ENCODE measurements around the gene CIC.

CIC gene

DNA sequence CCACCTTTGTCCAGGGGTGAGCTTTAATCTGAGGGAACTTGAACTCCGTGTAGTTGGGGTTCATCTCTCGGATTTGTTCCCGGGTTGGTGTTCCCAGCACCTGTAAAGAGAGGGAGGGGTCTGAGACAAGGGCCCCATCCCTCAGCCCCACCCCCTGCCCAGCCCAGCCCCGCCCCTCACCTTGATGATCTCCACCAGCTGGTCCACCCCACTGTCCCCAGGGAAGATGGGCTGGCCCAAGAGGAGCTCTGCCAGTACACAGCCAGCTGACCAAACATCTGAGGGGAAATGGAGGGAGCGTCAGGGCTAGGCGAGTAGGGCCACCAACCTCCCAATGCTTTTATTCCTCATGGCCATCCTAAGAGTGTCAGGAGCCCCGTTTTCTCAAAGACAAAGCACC lies 35.9 kb upstream of the CIC start:
- no peak overlapping the region for H2BK15ac ChIP-seq (ENCODE audit: low read depth, poor library complexity, severe bottlenecking)

DNA sequence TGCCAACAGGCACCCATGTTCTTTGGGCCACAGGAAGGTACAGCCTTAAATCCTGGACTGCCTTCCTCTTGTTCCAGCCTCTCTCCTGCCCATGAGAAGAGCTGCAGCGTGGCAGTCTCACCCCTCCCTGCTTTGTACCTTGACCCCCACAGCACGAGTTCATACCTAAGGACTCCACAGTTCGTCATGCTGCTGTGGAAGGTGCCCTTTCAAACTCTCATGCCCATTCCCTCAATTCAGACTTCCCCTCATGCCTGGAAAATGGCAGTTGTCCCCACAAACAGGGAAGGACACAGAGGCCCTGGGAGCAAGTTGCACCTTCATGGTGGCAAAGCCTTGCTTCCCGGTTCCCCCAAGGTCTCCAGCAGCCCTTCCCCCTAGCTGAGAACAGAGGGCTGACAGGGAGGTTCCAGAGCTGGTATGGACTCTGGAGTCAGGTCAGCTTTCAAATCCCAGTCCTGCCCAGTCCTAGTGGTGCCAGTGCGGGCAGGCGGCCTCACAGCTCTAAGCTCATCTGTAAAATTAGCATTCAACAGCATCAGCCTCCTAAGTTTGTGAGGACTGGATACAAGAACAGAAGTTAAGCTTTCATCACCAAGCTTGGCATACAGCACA lies 35.3 kb upstream of the CIC start:
- Histone ChIP-seq H3K23ac (ENCODE audit: low read length in 2 of 2) (peak overlapping the region in 1 of 2 experiments; percentile 42), H3K4me1 (ENCODE audit: control insufficient read depth, insufficient read depth, low read depth, low read length) (peaks cover 5% of the 10 kb centered on the region), H3K9ac (ENCODE audit: low read length) (no peak overlapping the region), H4K8ac (ENCODE audit: low read length) (no peak overlapping the region), H3K18ac (ENCODE audit: low read depth in 1 of 2, low read length in 2 of 2) (no peak overlapping the region), H3K4ac (ENCODE audit: low read depth in 1 of 2, low read length in 2 of 2) (no peak overlapping the region), H3K27ac (ENCODE audit: low read length, poor library complexity, severe bottlenecking) (no peak overlapping the region), H3K14ac (ENCODE audit: low read length in 2 of 2) (no peak overlapping the region), H3K79me1 (replicated peaks; ENCODE audit: low read length, poor library complexity, severe bottlenecking) (peaks cover 46% of the 10 kb centered on the region), H2AK5ac (ENCODE audit: low read length, severe bottlenecking) (no peak overlapping the region), H2BK12ac (ENCODE audit: low read length in 2 of 2) (no peak overlapping the region), H3K27me3 (ENCODE audit: control insufficient read depth in 1 of 2, insufficient read depth in 1 of 2, low read length in 2 of 2) (no peaks in the 10 kb centered on the region), H2BK15ac (ENCODE audit: low read depth, poor library complexity, severe bottlenecking) (no peak overlapping the region), H3K4me2 (ENCODE audit: low read length, poor library complexity, severe bottlenecking) (no peak overlapping the region), H3K9me3 (ENCODE audit: control insufficient read depth, low read length) (no peaks in the 10 kb centered on the region), H4K91ac (ENCODE audit: low read length) (no peak overlapping the region), H2AFZ (ENCODE audit: low read depth, low read length) (no peak overlapping the region), H3K4me3 (ENCODE audit: insufficient read depth in 1 of 2, low read depth in 1 of 2, low read length in 2 of 2) (no peak overlapping the region), H2BK5ac (ENCODE audit: low read depth, low read length, poor library complexity, severe bottlenecking) (no peak overlapping the region), H2BK120ac (ENCODE audit: low read depth, low read length) (no peak overlapping the region), H3K36me3 (ENCODE audit: control insufficient read depth in 1 of 2, insufficient read depth in 2 of 2, low read depth in 1 of 2, low read length in 2 of 2) (peaks cover 80 to 83% of the 10 kb centered on the region in 2 experiments)
- DNase-seq: no peak
- WGBS: 93% methylated on average over 6 of the region's 6 CpGs

More for the DNA sequence above, 35.9 kb upstream of the CIC start:
- H4K91ac ChIP-seq (ENCODE audit: low read length): no peak overlapping the region
- WGBS: 91% methylated on average over 7 of the region's 7 CpGs
- no peak overlapping the region for H3K14ac ChIP-seq (ENCODE audit: low read length in 2 of 2)
- H3K4me1 ChIP-seq (ENCODE audit: control insufficient read depth, insufficient read depth, low read depth, low read length): peaks cover 7% of the 10 kb centered on the region
- H3K4me2 ChIP-seq (ENCODE audit: low read length, poor library complexity, severe bottlenecking): no peak overlapping the region
- no peak for DNase-seq
- H4K8ac ChIP-seq (ENCODE audit: low read length): no peak overlapping the region
- no peaks in the 10 kb centered on the region for H3K27me3 ChIP-seq (ENCODE audit: control insufficient read depth in 1 of 2, insufficient read depth in 1 of 2, low read length in 2 of 2)
- peaks cover 86 to 87% of the 10 kb centered on the region in 2 experiments for H3K36me3 ChIP-seq (ENCODE audit: control insufficient read depth in 1 of 2, insufficient read depth in 2 of 2, low read depth in 1 of 2, low read length in 2 of 2)
- H2AK5ac ChIP-seq (ENCODE audit: low read length, severe bottlenecking): no peak overlapping the region
- peak overlapping the region in 1 of 2 experiments; percentile 34 for H3K23ac ChIP-seq (ENCODE audit: low read length in 2 of 2)
- no peak overlapping the region for H3K27ac ChIP-seq (ENCODE audit: low read length, poor library complexity, severe bottlenecking)
- no peak overlapping the region for H3K4me3 ChIP-seq (ENCODE audit: insufficient read depth in 1 of 2, low read depth in 1 of 2, low read length in 2 of 2)
- no peak overlapping the region for H3K9ac ChIP-seq (ENCODE audit: low read length)
- H2BK5ac ChIP-seq (ENCODE audit: low read depth, low read length, poor library complexity, severe bottlenecking): no peak overlapping the region
- H3K9me3 ChIP-seq (ENCODE audit: control insufficient read depth, low read length): no peaks in the 10 kb centered on the region
- H3K79me1 ChIP-seq (replicated peaks; ENCODE audit: low read length, poor library complexity, severe bottlenecking): peaks cover 48% of the 10 kb centered on the region
- no peak overlapping the region for H2AFZ ChIP-seq (ENCODE audit: low read depth, low read length)
- no peak overlapping the region for H2BK120ac ChIP-seq (ENCODE audit: low read depth, low read length)
- no peak overlapping the region for H3K18ac ChIP-seq (ENCODE audit: low read depth in 1 of 2, low read length in 2 of 2)
- H2BK12ac ChIP-seq (ENCODE audit: low read length in 2 of 2): no peak overlapping the region
- H3K4ac ChIP-seq (ENCODE audit: low read depth in 1 of 2, low read length in 2 of 2): no peak overlapping the region

DNA sequence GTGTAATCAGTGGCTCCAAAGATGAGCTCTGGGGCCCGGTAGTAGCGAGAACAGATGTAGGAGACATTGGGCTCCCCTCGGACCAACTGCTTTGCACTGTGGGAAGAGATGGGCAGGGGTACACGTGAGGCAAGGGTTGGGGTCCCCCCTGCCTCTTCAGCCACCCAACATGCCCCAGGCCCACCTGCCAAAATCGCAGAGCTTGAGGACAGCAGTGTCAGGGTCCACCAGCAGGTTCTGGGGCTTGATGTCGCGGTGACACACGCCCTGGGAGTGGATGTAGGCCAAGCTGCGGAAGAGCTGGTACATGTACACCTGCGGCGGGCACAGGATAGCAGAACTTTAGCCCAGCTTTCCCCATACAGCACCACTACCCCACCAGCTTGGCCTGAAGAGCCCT lies 34.7 kb upstream of the CIC start:
- Histone ChIP-seq H2AFZ (ENCODE audit: low read depth, low read length) (no peak overlapping the region), H3K4ac (ENCODE audit: low read depth in 1 of 2, low read length in 2 of 2) (no peak overlapping the region), H3K9me3 (ENCODE audit: control insufficient read depth, low read length) (no peaks in the 10 kb centered on the region), H3K14ac (ENCODE audit: low read length in 2 of 2) (no peak overlapping the region), H2BK5ac (ENCODE audit: low read depth, low read length, poor library complexity, severe bottlenecking) (no peak overlapping the region), H3K4me2 (ENCODE audit: low read length, poor library complexity, severe bottlenecking) (no peak overlapping the region), H3K4me1 (ENCODE audit: control insufficient read depth, insufficient read depth, low read depth, low read length) (peaks cover 2% of the 10 kb centered on the region), H3K79me1 (replicated peaks; ENCODE audit: low read length, poor library complexity, severe bottlenecking) (peaks cover 46% of the 10 kb centered on the region), H2AK5ac (ENCODE audit: low read length, severe bottlenecking) (no peak overlapping the region), H3K27ac (ENCODE audit: low read length, poor library complexity, severe bottlenecking) (no peak overlapping the region), H3K36me3 (ENCODE audit: control insufficient read depth in 1 of 2, insufficient read depth in 2 of 2, low read depth in 1 of 2, low read length in 2 of 2) (peaks cover 79 to 83% of the 10 kb centered on the region in 2 experiments), H2BK12ac (ENCODE audit: low read length in 2 of 2) (no peak overlapping the region), H2BK120ac (ENCODE audit: low read depth, low read length) (no peak overlapping the region), H3K27me3 (ENCODE audit: control insufficient read depth in 1 of 2, insufficient read depth in 1 of 2, low read length in 2 of 2) (no peaks in the 10 kb centered on the region), H3K9ac (ENCODE audit: low read length) (no peak overlapping the region), H3K4me3 (ENCODE audit: insufficient read depth in 1 of 2, low read depth in 1 of 2, low read length in 2 of 2) (no peak overlapping the region), H3K18ac (ENCODE audit: low read depth in 1 of 2, low read length in 2 of 2) (no peak overlapping the region), H2BK15ac (ENCODE audit: low read depth, poor library complexity, severe bottlenecking) (no peak overlapping the region), H4K8ac (ENCODE audit: low read length) (no peak overlapping the region), H3K23ac (ENCODE audit: low read length in 2 of 2) (no peak overlapping the region), H4K91ac (ENCODE audit: low read length) (no peak overlapping the region)
- DNase-seq: no peak
- WGBS: 96% methylated on average over 11 of the region's 11 CpGs

DNA sequence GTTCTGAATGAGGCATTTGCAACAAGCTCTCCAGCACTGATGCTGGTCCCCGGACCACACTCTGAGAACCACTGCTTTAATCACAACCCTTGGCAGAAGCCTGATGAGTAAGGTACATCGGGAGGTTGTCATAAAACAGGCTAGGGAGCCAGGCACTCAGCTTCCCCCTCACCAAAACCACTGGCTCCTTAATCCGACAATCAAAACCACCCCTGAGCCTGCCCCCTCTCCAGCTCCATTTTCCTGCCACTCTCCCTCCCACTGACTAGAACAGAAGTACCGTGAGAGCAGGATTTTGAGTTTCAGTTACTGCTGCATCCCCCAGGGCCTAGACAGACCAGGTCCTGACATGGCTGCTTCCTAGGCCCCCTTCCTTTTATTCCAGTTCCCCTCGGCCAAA lies 33.9 kb upstream of the CIC start:
- H2AK5ac ChIP-seq (ENCODE audit: low read length, severe bottlenecking): no peak overlapping the region

More for the DNA sequence above, 33.9 kb upstream of the CIC start:
- no peaks in the 10 kb centered on the region for H3K27me3 ChIP-seq (ENCODE audit: control insufficient read depth in 1 of 2, insufficient read depth in 1 of 2, low read length in 2 of 2)
- H3K4me2 ChIP-seq (ENCODE audit: low read length, poor library complexity, severe bottlenecking): no peak overlapping the region
- no peak overlapping the region for H3K18ac ChIP-seq (ENCODE audit: low read depth in 1 of 2, low read length in 2 of 2)
- H4K8ac ChIP-seq (ENCODE audit: low read length): no peak overlapping the region
- H2BK15ac ChIP-seq (ENCODE audit: low read depth, poor library complexity, severe bottlenecking): no peak overlapping the region
- H3K9ac ChIP-seq (ENCODE audit: low read length): no peak overlapping the region
- H2BK5ac ChIP-seq (ENCODE audit: low read depth, low read length, poor library complexity, severe bottlenecking): no peak overlapping the region
- H3K27ac ChIP-seq (ENCODE audit: low read length, poor library complexity, severe bottlenecking): no peak overlapping the region
- H3K23ac ChIP-seq (ENCODE audit: low read length in 2 of 2): no peak overlapping the region
- H3K79me1 ChIP-seq (replicated peaks; ENCODE audit: low read length, poor library complexity, severe bottlenecking): peaks cover 47% of the 10 kb centered on the region
- H3K9me3 ChIP-seq (ENCODE audit: control insufficient read depth, low read length): no peaks in the 10 kb centered on the region
- no peak overlapping the region for H3K14ac ChIP-seq (ENCODE audit: low read length in 2 of 2)
- peaks cover 79 to 81% of the 10 kb centered on the region in 2 experiments for H3K36me3 ChIP-seq (ENCODE audit: control insufficient read depth in 1 of 2, insufficient read depth in 2 of 2, low read depth in 1 of 2, low read length in 2 of 2)
- no peak overlapping the region for H3K4me3 ChIP-seq (ENCODE audit: insufficient read depth in 1 of 2, low read depth in 1 of 2, low read length in 2 of 2)
- H3K4ac ChIP-seq (ENCODE audit: low read depth in 1 of 2, low read length in 2 of 2): no peak overlapping the region
- no peak for DNase-seq
- no peak overlapping the region for H4K91ac ChIP-seq (ENCODE audit: low read length)
- no peak overlapping the region for H2AFZ ChIP-seq (ENCODE audit: low read depth, low read length)
- peaks cover 6% of the 10 kb centered on the region for H3K4me1 ChIP-seq (ENCODE audit: control insufficient read depth, insufficient read depth, low read depth, low read length)
- WGBS: 86% methylated on average over 5 of the region's 5 CpGs
- no peak overlapping the region for H2BK120ac ChIP-seq (ENCODE audit: low read depth, low read length)
- H2BK12ac ChIP-seq (ENCODE audit: low read length in 2 of 2): no peak overlapping the region

Data from mesenchymal stem cell (in vitro differentiated cells and primary cell).